D721Med (cell line): ENCODE measurements around the gene RTEL1.
A peak's percentile ranks its signal among the peaks of the same experiment; 100 is the strongest.

ENCODE experiments used
- DNase-seq: peaks from one replicate; pipeline ENCODE4 v3.0.0; 2011; ENCODE audit warnings: low spot score; ENCODE audit not compliant: insufficient read length
- FAIRE-seq: peaks from 2 replicates; lab custom pipeline; 2011; peaks lifted over from hg19 to GRCh38; lab: Jason Lieb, UNC
- CTCF ChIP-seq: IDR thresholded peaks from 2 replicates; pipeline ENCODE4 v1.5.1; 2012; ENCODE audit warnings: mild to moderate bottlenecking, control low read depth; ENCODE audit not compliant: insufficient read depth; ENCODE audit errors: missing control alignments

The RTEL1 gene

GRCh38 chr20:63641146-63641791 lies 16.8 kb upstream of the RTEL1 start:
- DNase-seq = no peak
- no peak for FAIRE-seq
- no peak for TF ChIP-seq CTCF

GRCh38 chr20:63641792-63642523 lies 16.2 kb upstream of the RTEL1 start:
- TF ChIP-seq CTCF = no peak
- peak; percentile 71 for DNase-seq
- FAIRE-seq = no peak

- FAIRE-seq = no peak
Measured at GRCh38 chr20:63642527-63643247, 15.4 kb upstream of the RTEL1 start.

GRCh38 chr20:63643499-63643898 lies 14.6 kb upstream of the RTEL1 start:
- FAIRE-seq = no peak
- DNase-seq = no peak

More at GRCh38 chr20:63642527-63643247, 15.4 kb upstream of the RTEL1 start:
- no peak for DNase-seq
- TF ChIP-seq CTCF = no peak

GRCh38 chr20:63643946-63644345 lies 14.2 kb upstream of the RTEL1 start:
- DNase-seq (no peak), FAIRE-seq (no peak)
- TF ChIP-seq CTCF = no peak

More at GRCh38 chr20:63643499-63643898, 14.6 kb upstream of the RTEL1 start:
- TF ChIP-seq CTCF = no peak

GRCh38 chr20:63645218-63645617 lies 12.9 kb upstream of the RTEL1 start:
- DNase-seq = no peak
- TF ChIP-seq CTCF = no peak
- FAIRE-seq = no peak
